NCI-H146 treated with DMSO at 0.1 percent for 48 hours (cell line): ENCODE results near the gene ZNF683.
"Not testable (repeated sequence)": the region's sequence is repeated elsewhere in the genome, so short reads cannot be mapped to it uniquely, and the experiment has no call there.

Experiments
- DNase-seq: peaks from one replicate; lab custom pipeline; 2025; ENCODE audit not compliant: unreplicated experiment; lab: John Stamatoyannopoulos, UW

Gene ZNF683

DNA sequence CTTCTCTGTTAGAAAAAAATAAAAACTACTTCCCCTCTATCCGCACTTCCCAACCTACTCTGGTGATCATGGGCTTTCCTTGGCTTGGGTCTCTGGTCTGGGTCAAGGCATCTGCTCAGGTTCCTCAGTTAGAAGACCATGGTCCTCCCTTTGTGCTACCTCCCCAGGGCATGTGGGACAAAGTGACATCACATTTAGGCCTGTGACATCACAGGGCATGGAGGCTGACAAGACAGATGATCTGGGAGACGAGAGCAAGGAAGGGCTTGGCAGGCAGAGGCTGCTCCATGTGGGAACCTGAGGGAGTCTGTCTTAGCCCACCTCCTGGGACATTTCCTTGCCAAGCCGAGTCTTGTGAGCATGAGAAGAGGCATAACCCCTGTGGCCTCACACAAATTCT, at the start of gene ZNF683:
Gene ZNF683, minus strand, starts transcription at position 140 of the 400 bp plus-strand sequence. CDS start 4,179 bp downstream, outside the sequence.
- not testable (repeated sequence) for DNase-seq

DNA sequence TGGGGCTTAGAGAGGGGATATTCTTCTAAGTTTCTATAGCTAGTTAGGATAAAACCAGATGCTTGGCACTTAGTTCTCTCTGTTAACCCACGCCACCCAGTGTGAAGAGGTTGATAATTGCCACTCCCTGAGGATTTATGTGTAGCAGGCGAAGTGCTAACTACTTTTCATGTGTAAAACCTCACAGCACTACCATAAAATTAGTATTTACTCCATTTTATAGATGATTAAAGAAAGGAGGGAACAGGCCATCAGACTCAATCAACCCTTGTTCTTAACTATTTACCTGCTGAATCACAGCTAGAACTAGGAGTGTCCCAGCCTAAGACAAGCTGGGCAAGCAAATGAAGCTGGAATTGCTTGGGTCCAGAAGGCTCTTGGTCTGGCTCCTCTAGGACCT, 46.9 kb upstream of the ZNF683 start:
- DNase-seq = no peak

DNA sequence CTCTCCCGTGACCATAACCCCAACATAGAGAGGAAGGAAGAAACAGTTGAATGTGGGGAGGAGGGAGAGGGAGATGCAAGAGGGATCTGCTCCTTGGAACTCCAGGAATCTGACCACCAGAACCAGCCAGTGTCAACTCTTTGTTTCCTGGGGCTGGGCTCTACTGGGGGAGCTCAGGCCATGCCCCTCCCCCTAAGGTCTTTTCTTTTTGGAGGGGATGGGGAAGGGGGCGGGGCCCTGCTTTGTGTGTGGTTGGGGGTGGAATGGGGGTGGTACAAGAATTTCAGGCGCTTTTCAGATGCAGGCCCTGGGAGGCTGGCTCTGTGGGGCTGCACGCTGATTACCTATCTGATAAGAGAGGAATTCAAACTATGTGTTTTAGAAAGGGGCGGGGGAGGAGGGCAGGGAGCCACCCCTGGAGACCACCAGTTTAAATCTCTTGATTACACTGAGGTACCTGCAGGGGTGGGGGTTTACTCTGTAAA, 46.4 kb upstream of the ZNF683 start:
- no peak for DNase-seq

DNA sequence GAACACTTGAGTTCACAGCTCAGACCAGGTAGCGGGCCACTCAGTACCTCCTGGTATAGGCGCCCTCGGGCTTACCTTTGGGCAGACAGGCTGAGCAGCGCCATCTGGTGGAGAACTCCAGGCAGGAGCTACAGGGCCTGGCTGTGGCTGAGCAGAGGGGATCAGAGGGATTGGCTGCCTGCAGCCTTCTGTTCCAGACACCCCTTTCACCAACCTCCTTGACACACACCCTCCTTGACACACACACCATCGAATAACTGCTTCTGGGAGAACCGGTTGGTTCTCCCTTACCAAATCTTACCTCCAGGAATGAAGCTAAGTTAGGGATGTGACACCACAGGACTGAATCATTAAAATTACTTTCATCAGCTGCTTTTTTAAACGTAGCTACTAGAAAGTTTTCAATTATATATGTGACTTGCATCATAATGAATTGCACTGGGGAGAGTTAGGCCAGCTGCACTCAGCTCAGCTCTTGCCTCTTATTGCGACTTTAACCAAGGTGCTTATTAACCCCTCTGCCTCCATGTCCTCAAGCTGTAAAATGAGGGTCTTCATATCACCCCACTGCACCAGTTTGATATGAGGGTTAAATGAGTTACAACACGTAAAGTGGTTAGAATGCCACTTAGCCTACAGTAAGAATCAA, 44.7 kb upstream of the ZNF683 start:
- peak; percentile 44 for DNase-seq

DNA sequence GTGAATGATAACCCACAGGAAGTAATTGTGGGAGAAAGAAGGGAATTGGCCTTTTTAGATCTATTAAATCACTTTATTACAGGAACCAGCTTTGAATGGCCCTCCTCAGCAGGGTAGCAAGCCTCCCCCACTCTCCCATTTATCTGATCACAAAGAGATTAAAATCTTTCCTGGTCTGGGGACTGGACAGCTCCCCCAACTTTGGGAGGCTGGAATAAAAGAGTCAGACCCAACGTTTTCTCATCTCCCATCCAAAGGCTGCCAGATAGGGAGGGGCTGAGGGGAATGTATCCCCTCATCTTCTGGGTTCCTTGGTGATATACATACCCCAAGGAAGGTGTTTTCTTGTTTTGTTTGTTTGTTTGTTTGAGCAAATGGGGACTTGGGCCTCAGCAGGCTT, 40.5 kb upstream of the ZNF683 start:
- DNase-seq = no peak

DNA sequence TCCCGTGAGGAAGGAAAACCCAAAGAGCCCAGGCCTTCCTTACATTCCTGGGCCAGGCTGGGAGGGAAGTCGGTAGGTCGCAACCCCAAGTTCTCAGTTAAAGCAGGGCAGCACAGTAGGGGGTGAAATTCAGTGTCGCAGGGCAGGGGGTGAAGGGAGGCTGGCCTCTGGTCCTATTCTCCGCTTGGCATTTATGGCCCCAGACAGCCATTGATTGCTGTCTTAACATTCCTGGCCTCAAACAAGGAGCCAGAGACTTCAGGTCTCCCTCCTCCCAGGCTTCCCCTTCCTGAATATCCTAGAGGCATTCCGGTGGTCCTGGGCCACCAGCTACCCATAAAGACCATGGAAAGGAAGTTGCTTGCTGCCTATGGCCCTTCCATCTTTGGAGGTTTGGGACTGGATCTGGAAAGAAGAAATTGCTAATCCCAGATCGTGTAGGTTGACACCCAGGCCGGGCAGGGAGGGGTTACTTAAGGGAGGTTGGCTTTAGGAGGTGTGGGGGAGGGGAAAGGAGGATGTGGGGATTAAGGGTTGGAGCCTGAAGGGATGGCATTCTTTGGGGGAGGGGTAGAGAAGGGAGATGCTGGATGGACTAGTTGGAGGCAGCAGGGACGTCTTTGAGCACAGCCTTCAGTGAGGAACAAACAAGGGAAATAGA, 39.8 kb upstream of the ZNF683 start:
- DNase-seq = no peak

DNA sequence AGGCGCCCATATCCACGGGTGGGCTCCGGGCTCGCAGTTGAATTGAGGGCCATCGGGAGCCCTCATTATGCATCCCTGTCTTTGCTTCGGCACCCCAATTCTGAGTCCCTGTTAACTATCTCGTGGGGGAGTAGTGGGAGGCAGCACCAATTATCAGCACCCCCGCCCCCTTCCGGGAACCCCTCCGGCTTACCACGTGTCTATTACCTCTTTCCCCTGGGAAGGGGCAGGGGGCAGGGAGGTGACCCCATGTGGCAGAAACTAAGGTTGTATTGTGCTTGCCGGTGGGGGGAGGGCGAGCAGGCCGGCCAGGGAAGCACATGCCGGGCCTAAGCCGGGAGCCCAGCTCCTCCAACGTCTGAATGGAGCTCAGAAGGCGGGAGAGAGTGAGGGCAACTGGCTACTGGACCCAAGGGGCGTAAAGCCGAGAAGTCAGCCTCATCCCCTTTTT, 39.1 kb upstream of the ZNF683 start:
- no peak for DNase-seq

DNA sequence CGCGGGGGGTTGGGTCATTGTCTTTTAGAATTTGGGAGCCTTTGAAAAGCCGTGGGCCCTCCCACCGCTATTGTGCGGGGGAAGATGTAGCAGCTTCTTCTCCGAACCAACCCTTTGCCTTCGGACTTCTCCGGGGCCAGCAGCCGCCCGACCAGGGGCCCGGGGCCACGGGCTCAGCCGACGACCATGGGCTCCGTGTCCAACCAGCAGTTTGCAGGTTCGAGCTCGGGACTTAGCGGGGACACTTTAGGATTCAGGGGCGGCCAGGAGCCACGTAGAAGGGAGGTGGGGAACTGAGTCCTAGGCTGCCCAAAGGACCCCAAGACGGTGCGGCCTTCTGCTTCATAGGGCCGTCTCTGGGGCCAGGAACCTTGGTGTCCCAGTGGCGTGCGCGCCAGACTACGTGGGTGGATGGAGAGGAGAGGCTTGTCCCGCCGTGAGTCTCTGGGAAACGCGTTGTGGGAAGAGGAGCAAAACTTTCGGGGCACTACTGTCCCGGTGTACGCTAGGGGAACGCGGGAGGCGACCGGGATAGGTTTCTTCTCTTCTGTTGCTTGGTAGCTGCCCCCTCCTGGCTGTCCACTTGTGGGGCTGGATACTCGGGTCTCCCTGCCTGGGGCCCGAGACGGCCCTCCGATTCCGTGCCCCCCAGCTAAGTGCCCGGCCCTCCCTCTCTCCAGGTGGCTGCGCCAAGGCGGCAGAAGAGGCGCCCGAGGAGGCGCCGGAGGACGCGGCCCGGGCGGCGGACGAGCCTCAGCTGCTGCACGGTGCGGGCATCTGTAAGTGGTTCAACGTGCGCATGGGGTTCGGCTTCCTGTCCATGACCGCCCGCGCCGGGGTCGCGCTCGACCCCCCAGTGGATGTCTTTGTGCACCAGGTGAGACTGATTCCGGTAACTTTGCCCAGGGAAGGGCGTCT, 38.4 kb upstream of the ZNF683 start, which contains the start of gene LIN28A:
Gene LIN28A, plus strand, starts transcription at position 112 of the 918 bp plus-strand sequence. Its CDS starts 75 bp downstream, at position 187.
- no peak for DNase-seq

DNA sequence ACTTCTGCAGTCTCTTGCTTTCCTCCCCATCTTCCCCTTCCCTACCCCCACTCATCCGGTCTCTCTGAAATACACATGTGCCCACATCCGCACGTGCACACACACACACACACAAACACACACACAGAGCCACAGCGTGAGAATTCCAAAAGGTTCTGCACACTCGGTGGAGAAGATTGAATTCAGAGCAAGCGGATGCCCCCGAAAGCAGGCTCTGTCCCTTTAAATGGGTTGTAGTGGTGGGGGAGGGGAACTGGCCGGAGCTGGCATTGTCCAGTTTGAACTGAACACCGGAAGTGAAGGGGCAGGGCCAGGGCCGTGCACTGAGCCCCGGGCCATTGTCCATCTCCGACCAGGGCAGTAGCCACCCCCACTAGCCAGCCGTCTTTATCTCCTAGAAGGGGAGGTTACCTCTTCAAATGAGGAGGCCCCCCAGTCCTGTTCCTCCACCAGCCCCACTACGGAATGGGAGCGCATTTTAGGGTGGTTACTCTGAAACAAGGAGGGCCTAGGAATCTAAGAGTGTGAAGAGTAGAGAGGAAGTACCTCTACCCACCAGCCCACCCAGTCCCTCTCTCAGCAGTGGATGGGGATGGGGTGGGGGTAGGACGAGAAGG, 36.7 kb upstream of the ZNF683 start:
- DNase-seq = peak; percentile 47

DNA sequence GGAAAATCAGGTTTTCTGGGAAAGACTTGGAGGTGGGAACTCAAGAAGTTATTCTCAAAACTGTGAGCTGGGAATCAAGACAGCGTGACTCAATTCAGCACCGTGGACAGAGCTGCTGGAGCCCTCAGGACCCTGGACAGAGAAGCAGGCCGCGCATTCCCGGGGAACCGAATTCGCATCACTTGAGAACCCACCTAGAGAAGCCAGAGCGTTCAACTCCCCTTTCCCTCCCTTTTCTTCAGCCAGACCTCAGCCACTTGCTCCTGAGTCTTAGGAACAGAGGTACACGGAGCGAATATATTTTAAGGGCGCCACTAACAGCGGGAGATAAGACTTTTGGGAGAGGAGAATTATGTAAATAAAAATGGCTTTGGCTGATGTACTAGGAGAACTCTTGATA, 36.1 kb upstream of the ZNF683 start:
- no peak for DNase-seq

DNA sequence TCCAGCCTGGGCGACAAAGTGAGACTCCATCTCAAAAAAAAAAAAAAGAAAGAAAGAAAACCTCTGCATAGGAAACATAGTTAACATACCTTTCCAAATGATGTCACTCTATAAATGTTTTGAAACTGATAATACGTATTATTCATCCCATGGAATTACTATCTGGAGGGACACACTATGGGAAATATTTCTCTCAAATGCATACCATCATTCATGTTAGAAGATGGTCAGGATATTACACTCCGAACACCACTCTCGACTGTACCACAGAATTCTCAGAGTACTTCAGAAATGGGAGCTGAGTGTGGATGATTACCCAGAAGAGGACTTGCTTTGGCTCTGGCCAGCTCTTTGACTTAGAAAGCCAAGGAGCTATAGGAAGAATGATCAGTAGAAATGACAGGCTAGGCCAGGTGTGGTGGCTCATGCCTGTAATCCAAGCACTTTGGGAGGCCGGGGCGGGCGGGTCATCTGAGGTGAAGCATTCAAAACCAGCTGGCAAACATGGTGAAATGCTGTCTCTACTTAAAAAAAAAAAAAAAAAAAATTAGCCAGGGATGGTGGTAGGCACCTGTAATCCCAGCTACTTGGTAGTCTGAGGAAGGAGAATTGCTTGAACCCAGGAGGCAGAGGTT, 32.8 kb upstream of the ZNF683 start:
- no peak for DNase-seq

DNA sequence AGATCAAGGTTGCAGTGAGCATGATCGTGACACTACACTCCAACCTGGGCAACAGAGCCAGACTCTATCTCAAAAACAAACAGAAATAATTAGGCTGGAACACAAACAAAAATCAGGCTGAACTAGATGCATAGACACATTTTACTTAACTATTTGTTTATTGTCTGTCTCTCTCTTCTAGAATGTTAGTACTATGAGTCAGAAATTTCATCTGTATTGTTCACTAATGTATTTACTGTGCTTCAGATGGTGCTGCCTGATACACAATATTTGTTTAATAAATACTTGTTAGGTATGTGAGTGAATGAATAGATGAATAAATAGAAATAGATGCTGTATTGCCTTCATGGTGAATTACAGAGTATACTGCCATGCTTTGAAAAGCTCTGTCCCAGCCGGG, 32.1 kb upstream of the ZNF683 start:
- DNase-seq = no peak

DNA sequence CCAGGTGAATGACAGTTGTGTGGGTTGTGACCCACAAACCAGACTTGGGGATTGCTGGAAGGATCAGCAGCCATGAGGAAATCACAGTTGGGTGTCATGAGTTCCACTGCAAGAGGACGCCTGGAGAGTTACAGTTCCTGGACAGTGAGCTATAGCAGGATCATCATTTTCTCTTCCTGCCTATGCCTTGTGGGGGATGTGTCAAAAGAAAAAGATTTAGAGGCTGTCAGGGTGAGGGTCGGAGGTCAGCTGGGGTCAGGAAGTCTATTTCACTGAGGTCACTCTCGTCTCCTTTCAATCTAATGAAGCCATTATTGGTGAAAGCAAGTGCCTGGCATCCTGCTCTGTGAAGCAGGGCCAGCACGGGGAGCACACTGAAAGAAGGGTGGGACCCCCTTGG, 31.1 kb upstream of the ZNF683 start:
- DNase-seq = no peak

DNA sequence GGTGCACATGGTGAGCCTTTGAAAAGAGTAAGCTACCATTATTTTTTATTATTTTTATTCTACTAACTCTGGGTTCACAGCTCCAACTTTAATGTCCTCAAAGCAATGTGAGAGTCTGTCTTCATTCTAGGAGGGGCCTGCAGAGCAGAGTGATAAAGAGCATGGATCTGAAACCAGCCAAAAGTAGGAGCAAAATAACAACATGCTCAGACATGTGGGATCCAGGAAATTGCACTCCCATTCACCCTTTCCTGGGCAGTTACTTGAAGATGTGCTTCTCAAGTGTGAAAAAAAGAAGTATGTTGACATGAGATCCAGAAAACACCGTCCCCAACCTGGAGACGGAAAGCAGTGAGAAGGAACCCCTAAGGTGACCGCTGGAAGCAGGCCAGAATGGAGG, 29.3 kb upstream of the ZNF683 start:
- DNase-seq = no peak

DNA sequence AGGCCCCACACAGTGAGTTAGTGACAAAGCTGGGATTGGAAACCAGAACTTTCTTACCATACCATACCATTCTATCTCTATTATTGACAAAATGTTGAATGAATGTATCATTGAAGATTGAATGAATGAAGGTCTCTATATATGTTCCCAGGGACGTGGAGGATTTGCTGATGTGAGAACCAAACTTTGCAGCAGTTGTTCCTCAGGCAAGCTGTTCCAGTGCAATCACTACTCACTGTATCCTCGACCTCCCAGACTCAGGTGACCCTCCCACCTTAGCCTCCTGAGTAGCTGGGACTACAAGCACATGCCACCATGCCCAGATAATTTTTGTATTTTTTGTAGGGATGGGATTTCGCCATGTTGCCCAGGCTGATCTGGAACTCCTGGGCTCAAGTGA, 26.5 kb upstream of the ZNF683 start:
- no peak for DNase-seq

DNA sequence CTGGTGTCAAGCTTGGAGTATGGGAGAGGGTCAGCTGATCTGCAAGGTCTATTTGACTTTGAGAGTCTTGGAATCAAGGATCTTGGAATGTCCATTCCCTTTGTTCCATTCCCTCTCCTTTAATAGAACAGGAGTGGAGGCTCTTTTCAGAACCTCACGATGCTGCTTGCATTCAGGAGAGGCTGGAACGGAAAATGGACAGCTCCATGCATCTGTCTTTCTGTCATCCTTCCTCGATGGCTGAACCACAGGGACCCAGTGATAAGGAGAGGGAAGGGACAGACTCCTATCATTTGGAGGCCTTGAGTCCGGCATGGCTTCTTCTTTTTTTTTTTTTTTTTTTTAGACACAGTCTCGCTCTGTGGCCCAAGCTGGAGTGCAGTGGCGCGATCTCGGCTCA, 23.2 kb upstream of the ZNF683 start:
- DNase-seq = no peak

DNA sequence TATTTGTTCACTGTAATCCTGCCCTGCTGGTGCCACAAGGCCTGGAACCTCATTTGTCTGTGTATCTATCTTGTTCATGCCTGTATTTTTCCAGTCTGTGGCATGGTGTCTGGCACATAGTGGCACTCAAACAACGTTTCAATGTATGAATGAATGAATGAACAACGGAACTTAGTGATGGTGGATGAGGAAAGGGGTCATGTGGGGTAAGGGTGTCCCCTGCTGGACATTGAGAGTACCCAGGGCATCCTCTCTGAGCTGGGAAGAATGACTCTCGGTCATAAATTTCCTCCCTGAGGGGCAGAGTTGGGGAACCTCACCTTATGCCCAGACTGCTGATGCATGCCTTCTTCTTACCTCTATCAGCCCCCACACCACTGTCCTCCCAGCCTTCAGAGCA, 18.9 kb upstream of the ZNF683 start:
- DNase-seq = no peak

DNA sequence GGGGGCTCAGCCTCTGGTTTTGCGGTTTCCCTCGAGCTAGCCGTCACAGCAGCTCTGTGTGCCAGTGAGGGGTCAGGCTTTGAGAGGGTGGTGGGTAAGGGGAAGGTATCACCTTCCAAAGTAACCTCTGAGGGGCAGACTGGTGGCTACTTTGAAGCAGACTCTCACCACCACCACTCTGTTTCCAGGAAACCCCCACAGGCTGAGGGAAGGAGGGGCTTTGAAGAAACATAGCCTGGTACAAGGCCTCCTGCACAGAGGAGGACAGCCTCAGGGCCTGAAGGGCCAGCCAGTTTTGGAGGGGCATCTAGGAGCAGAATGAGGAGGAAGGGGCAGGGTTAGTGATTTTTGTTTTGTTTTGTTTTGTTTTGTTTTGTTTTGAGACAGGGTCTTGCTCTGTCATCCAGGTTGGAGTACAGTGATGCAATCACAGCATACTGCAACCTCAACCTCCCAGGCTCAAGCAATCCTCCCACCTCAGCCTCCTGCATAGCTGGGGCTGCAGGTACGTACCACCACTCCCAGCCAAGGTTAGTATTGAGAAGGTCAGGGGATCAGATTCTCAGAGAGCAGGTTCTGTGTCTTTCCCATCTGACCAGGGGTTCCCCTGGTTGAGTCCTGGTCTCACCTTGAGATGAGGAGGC, 17.2 kb upstream of the ZNF683 start:
- DNase-seq = no peak

DNA sequence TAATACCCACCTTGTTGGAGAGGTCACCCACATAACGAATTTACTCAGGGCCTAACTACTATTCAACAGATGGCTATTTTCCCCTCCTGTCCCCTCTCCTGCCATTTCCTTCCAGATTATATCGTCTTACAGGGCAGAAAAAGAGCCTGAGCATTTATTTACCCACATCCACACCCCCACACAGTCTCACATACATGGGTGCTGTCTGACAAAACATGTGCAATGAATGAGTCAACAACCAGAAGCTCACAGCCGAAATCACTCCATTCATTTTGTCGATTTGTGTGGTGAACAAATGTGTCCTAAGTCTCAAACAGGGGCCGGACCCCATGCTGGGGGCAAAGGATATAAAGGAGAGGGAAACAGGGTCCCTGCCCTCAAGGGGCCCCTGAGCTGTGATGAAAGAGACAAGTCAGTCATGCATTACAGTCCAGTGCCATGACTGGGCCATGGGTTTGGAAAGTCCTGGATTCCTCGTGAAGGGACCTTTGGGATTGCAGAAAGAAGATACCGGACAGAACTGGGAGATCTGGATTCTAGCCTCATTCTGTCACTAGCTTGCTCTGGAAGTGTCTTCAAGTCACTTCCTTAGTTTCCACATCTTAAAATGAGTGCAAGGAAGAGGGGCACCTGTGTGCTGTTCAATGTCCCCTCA, 16.4 kb upstream of the ZNF683 start:
- DNase-seq = no peak

DNA sequence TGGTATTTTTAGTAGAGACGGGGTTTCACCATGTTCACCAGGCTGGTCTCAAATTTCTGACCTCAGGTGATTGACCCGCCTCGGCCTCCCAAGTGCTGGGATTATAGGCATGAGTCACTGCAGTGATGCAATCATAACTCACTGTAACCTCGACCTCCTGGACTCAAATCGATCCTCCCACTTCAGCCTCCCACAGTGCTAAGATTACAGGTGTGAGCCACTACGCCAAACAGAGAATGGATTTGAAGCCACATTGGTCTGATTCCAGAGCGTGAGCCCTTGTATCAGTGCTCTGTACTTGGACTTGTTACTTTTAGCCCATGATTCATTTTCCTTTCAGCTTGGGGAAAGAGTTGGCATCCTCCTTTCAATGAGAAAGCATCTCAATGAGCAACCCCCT, 14.9 kb upstream of the ZNF683 start:
- DNase-seq = no peak
